Measurements from ENCODE around the gene TBL3.
"Not testable (repeated sequence)": the region's sequence is repeated elsewhere in the genome, so short reads cannot be mapped to it uniquely, and the experiment has no call there.

The TBL3 gene

GRCh38 chr16:1999866-2000514, 28.1 kb downstream of the TBL3 start:
- no peak for DNase-seq (ENCODE audit: low spot score)

GRCh38 chr16:2001035-2001434, 29.2 kb downstream of the TBL3 start:
- no peak for DNase-seq (ENCODE audit: low spot score)

- DNase-seq (ENCODE audit: low spot score) = no peak
These were observed 29.9 kb downstream of the TBL3 start for GRCh38 chr16:2001456-2002355.

- no peak for DNase-seq (ENCODE audit: low spot score)
These were observed 30.8 kb downstream of the TBL3 start for GRCh38 chr16:2002406-2003230.

- DNase-seq (ENCODE audit: low spot score) = no peak
These were observed 31.5 kb downstream of the TBL3 start for GRCh38 chr16:2003231-2003826.

- peak; percentile 88 for DNase-seq (ENCODE audit: low spot score)
These were observed 32.2 kb downstream of the TBL3 start for GRCh38 chr16:2003827-2004641.

GRCh38 chr16:2004795-2005517, 33.1 kb downstream of the TBL3 start:
- DNase-seq (ENCODE audit: low spot score) = no peak

GRCh38 chr16:2005646-2006045, 33.8 kb downstream of the TBL3 start:
- no peak for DNase-seq (ENCODE audit: low spot score)

GRCh38 chr16:2006317-2006716, 34.5 kb downstream of the TBL3 start:
- no peak for DNase-seq (ENCODE audit: low spot score)

- DNase-seq (ENCODE audit: low spot score) = no peak
These were observed 35.4 kb downstream of the TBL3 start for GRCh38 chr16:2007081-2007836.

GRCh38 chr16:2008009-2008526, 36.2 kb downstream of the TBL3 start:
- no peak for DNase-seq (ENCODE audit: low spot score)

GRCh38 chr16:2008631-2009163, 36.8 kb downstream of the TBL3 start:
- no peak for DNase-seq (ENCODE audit: low spot score)

- DNase-seq (ENCODE audit: low spot score) = no peak
These were observed 37.4 kb downstream of the TBL3 start for GRCh38 chr16:2009164-2009711.

- DNase-seq (ENCODE audit: low spot score) = peak; percentile 82
These were observed 38.1 kb downstream of the TBL3 start, which contains the start of gene ZNF598 for GRCh38 chr16:2009791-2010510. TSS of gene ZNF598 (minus strand) at chr16:2009821.

GRCh38 chr16:2011726-2012125, 39.9 kb downstream of the TBL3 start:
- not testable (repeated sequence) for DNase-seq (ENCODE audit: low spot score)

GRCh38 chr16:2013527-2013926, 41.7 kb downstream of the TBL3 start:
- DNase-seq (ENCODE audit: low spot score) = no peak

- no peak for DNase-seq (ENCODE audit: low spot score)
These were observed 43.5 kb downstream of the TBL3 start for GRCh38 chr16:2015117-2015946.

GRCh38 chr16:2015947-2016208, 44.0 kb downstream of the TBL3 start:
- DNase-seq (ENCODE audit: low spot score) = no peak
